ENCODE measurements around the gene AP1B1.
A peak's percentile ranks its signal among the peaks of the same experiment; 100 is the strongest.

The AP1B1 gene

GRCh38 chr22:29386708-29387107, 1.7 kb downstream of the AP1B1 start:
- DNase-seq (ENCODE audit: low spot score) = no peak
- in situ Hi-C loops (cut with MboI; ENCODE audit: low pct_unique_long_range_greater_than_20kb, low sequenced_read_pairs, unreplicated experiment) = no loop called here
- no peak for TF ChIP-seq CTCF (IDR thresholded peaks at IDR 0.05; ENCODE audit: extremely low read depth, insufficient read depth, missing control alignments)

- TF ChIP-seq CTCF (IDR thresholded peaks at IDR 0.05; ENCODE audit: extremely low read depth, insufficient read depth, missing control alignments) = no peak
- peak; percentile 40 for DNase-seq (ENCODE audit: low spot score)
- in situ Hi-C loops (cut with MboI; ENCODE audit: low pct_unique_long_range_greater_than_20kb, low sequenced_read_pairs, unreplicated experiment) = no loop called here
These were observed 2.6 kb downstream of the AP1B1 start for GRCh38 chr22:29385748-29386147.

- in situ Hi-C loops (cut with MboI; ENCODE audit: low pct_unique_long_range_greater_than_20kb, low sequenced_read_pairs, unreplicated experiment) = no loop called here
- TF ChIP-seq CTCF (IDR thresholded peaks at IDR 0.05; ENCODE audit: extremely low read depth, insufficient read depth, missing control alignments) = no peak
- no peak for DNase-seq (ENCODE audit: low spot score)
These were observed 3.1 kb downstream of the AP1B1 start for GRCh38 chr22:29385151-29385704.

GRCh38 chr22:29383740-29384139, 4.6 kb downstream of the AP1B1 start:
- in situ Hi-C loops (cut with MboI; ENCODE audit: low pct_unique_long_range_greater_than_20kb, low sequenced_read_pairs, unreplicated experiment) = no loop called here
- TF ChIP-seq CTCF (IDR thresholded peaks at IDR 0.05; ENCODE audit: extremely low read depth, insufficient read depth, missing control alignments) = no peak
- DNase-seq (ENCODE audit: low spot score) = no peak

GRCh38 chr22:29382580-29383302, 5.6 kb downstream of the AP1B1 start:
- in situ Hi-C loops (cut with MboI; ENCODE audit: low pct_unique_long_range_greater_than_20kb, low sequenced_read_pairs, unreplicated experiment) = no loop called here

GRCh38 chr22:29380856-29381255, 7.5 kb downstream of the AP1B1 start:
- TF ChIP-seq CTCF (IDR thresholded peaks at IDR 0.05; ENCODE audit: extremely low read depth, insufficient read depth, missing control alignments) = no peak
- in situ Hi-C loops (cut with MboI; ENCODE audit: low pct_unique_long_range_greater_than_20kb, low sequenced_read_pairs, unreplicated experiment) = no loop called here
- DNase-seq (ENCODE audit: low spot score) = no peak

More at GRCh38 chr22:29382580-29383302, 5.6 kb downstream of the AP1B1 start:
- no peak for TF ChIP-seq CTCF (IDR thresholded peaks at IDR 0.05; ENCODE audit: extremely low read depth, insufficient read depth, missing control alignments)
- no peak for DNase-seq (ENCODE audit: low spot score)

All from GM13977 (cell line).